ENCODE results near the gene ARPC4.

ARPC4 gene

DNA sequence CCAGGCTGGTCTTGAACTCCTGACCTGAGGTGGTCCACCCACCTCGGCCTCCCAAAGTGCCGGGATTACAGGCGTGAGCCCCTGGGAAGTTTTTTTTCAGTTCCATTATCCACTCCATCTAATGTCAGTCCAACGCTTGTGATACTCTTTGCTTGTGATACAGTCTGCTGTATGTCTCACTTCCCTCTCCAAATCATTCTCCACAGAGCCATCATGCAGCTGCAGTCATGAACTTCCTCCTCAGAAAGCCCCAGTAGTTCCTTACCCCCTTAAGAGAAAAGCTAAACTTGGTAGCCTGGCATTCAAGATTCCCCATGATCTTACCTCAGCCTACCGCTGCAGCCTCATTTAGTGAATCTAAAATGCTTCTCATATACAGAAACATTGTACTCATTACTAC is 2.3 kb downstream of the ARPC4 start:
- H3K27ac ChIP-seq (replicated peaks): no peak overlapping the region

DNA sequence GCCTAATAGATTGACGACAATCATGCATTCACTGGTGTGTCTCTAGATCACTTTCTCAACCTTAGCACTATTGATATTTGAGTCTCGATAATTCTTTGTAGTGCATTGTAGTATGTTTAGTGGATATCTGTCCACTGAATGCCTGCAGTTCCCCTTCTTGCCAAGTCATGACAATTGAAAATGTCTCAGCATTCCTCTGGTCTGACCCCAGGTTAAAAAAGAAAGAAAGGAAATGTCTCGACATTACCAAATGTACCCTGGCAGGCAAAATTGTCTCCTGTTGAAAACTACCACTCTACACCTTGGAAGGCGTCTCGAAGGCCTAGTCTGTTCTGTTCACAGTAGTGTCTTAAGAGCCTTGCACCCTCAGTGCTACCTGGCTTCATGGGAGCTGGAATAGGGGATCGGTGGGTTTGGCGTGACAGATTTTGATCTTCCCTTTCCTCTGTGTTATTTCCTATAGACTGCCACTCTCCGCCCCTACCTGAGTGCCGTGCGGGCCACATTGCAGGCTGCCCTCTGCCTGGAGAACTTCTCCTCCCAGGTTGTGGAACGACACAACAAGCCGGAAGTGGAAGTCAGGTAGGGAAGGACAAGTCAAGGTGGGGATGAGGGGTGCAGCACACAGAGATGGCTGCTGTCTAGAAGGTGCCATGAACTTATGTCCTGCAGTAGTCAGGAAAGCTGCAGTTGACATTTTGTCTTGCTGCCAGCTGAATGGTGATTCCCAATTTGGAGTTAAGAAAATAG is 4.5 kb downstream of the ARPC4 start:
- TF ChIP-seq, protein P1, sequence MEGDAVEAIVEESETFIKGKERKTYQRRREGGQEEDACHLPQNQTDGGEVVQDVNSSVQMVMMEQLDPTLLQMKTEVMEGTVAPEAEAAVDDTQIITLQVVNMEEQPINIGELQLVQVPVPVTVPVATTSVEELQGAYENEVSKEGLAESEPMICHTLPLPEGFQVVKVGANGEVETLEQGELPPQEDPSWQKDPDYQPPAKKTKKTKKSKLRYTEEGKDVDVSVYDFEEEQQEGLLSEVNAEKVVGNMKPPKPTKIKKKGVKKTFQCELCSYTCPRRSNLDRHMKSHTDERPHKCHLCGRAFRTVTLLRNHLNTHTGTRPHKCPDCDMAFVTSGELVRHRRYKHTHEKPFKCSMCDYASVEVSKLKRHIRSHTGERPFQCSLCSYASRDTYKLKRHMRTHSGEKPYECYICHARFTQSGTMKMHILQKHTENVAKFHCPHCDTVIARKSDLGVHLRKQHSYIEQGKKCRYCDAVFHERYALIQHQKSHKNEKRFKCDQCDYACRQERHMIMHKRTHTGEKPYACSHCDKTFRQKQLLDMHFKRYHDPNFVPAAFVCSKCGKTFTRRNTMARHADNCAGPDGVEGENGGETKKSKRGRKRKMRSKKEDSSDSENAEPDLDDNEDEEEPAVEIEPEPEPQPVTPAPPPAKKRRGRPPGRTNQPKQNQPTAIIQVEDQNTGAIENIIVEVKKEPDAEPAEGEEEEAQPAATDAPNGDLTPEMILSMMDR (IDR thresholded peaks at IDR 0.05; ENCODE audit: insufficient read depth, low read length): no peak
- no peak for TF ChIP-seq GABPA (IDR thresholded peaks at IDR 0.05; ENCODE audit: low read depth)
- TF ChIP-seq POLR2AphosphoS5 (IDR thresholded peaks at IDR 0.05; ENCODE audit: low read depth): no peak
- TF ChIP-seq, protein P2, sequence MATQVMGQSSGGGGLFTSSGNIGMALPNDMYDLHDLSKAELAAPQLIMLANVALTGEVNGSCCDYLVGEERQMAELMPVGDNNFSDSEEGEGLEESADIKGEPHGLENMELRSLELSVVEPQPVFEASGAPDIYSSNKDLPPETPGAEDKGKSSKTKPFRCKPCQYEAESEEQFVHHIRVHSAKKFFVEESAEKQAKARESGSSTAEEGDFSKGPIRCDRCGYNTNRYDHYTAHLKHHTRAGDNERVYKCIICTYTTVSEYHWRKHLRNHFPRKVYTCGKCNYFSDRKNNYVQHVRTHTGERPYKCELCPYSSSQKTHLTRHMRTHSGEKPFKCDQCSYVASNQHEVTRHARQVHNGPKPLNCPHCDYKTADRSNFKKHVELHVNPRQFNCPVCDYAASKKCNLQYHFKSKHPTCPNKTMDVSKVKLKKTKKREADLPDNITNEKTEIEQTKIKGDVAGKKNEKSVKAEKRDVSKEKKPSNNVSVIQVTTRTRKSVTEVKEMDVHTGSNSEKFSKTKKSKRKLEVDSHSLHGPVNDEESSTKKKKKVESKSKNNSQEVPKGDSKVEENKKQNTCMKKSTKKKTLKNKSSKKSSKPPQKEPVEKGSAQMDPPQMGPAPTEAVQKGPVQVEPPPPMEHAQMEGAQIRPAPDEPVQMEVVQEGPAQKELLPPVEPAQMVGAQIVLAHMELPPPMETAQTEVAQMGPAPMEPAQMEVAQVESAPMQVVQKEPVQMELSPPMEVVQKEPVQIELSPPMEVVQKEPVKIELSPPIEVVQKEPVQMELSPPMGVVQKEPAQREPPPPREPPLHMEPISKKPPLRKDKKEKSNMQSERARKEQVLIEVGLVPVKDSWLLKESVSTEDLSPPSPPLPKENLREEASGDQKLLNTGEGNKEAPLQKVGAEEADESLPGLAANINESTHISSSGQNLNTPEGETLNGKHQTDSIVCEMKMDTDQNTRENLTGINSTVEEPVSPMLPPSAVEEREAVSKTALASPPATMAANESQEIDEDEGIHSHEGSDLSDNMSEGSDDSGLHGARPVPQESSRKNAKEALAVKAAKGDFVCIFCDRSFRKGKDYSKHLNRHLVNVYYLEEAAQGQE (IDR thresholded peaks at IDR 0.05; ENCODE audit: insufficient replicate concordance, low read depth): no peak
- TF ChIP-seq SPI1 (IDR thresholded peaks at IDR 0.05; ENCODE audit: borderline replicate concordance, low read depth): no peak
- no peak for DNase-seq (ENCODE audit: low read depth in 1 of 2, low spot score in 1 of 2)
- Histone ChIP-seq H3K27me3 (ENCODE audit: insufficient read depth, poor library complexity, severe bottlenecking) (no peaks in the 10 kb centered on the region), H3K4me3 (replicated peaks; ENCODE audit: insufficient read depth, low read length) (no peak overlapping the region), H3K27ac (replicated peaks) (no peak overlapping the region)

More for the DNA sequence above, 2.3 kb downstream of the ARPC4 start:
- Histone ChIP-seq H3K27me3 (ENCODE audit: insufficient read depth, poor library complexity, severe bottlenecking) (no peaks in the 10 kb centered on the region), H3K4me3 (replicated peaks; ENCODE audit: insufficient read depth, low read length) (no peak overlapping the region)
- TF ChIP-seq, protein P1 (IDR thresholded peaks at IDR 0.05; ENCODE audit: insufficient read depth, low read length): no peak
- TF ChIP-seq SPI1 (IDR thresholded peaks at IDR 0.05; ENCODE audit: borderline replicate concordance, low read depth) (peak; percentile 50; the same call in 1 of the 2 replicates), GABPA (IDR thresholded peaks at IDR 0.05; ENCODE audit: low read depth) (no peak), POLR2AphosphoS5 (IDR thresholded peaks at IDR 0.05; ENCODE audit: low read depth) (peak; percentile 20; the same call in 1 of the 2 replicates)
- TF ChIP-seq, protein P2 (IDR thresholded peaks at IDR 0.05; ENCODE audit: insufficient replicate concordance, low read depth): no peak
- peak in 1 of 2 experiments; percentile 48 for DNase-seq (ENCODE audit: low read depth in 1 of 2, low spot score in 1 of 2)

DNA sequence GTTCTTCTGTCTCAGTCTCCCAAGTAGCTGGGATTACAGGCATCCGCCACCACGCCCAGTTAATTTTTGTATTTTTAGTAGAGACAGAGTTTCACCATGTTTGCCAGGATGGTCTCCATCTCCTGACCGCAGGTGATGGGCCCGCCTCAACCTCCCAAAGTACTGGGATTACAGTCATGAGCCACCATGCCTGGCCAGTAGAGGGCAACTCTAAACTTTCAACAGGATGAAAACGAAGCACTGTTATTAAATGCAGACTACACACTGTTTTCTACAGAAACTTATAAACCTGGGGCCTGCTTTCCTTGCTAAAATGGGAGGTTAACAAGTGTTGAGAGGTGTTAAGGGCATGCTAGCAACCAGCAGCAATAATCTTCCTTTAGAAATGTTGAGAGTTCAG is 7.6 kb downstream of the ARPC4 start:
- H3K27me3 ChIP-seq (ENCODE audit: insufficient read depth, poor library complexity, severe bottlenecking): no peaks in the 10 kb centered on the region
- no peak for DNase-seq (ENCODE audit: low read depth in 1 of 2, low spot score in 1 of 2)
- H3K27ac ChIP-seq (replicated peaks): no peak overlapping the region
- H3K4me3 ChIP-seq (replicated peaks; ENCODE audit: insufficient read depth, low read length): no peak overlapping the region
- TF ChIP-seq, protein P1 (IDR thresholded peaks at IDR 0.05; ENCODE audit: insufficient read depth, low read length): peak; percentile 4
- no peak for TF ChIP-seq GABPA (IDR thresholded peaks at IDR 0.05; ENCODE audit: low read depth)

Data from HL-60 (cell line).